Calu3 (cell line): ENCODE results near the gene GARRE1. TPM values are rescaled to one million over a fixed set of nuclear protein-coding genes. Genes with fewer than 3 reads are reported as not detected.

Experiments
- BruUV-seq: library from RNA; stranded (reverse); fragments of 400-500 nt; replicated peaks from 2 replicates; lab custom pipeline; 2021; lab: Mats Ljungman, UMichigan
- CTCF ChIA-PET: fragments of 300-600 bp; sonication (Branson Sonifier 250); formaldehyde crosslinking; loops from one replicate; lab custom pipeline; 2022; ENCODE audit warnings: antibody characterized with exemption; lab: Charles Lee
- DNase-seq: peaks from one replicate; pipeline ENCODE4 v3.0.0; 2022
- H3K27ac Mint-ChIP-seq: one replicate; pipeline ENCODE4 v1.8.0; 2022; ENCODE audit warnings: mixed read lengths; ENCODE audit not compliant: unreplicated experiment
- H3K27me3 Mint-ChIP-seq: one replicate; pipeline ENCODE4 v1.8.0; 2022; ENCODE audit warnings: mixed read lengths; ENCODE audit not compliant: unreplicated experiment
- H3K36me3 Mint-ChIP-seq: one replicate; pipeline ENCODE4 v1.8.0; 2022; ENCODE audit warnings: mild to moderate bottlenecking, moderate library complexity, mixed read lengths; ENCODE audit not compliant: insufficient read depth, unreplicated experiment
- H3K4me1 Mint-ChIP-seq: one replicate; pipeline ENCODE4 v1.8.0; 2022; ENCODE audit warnings: mild to moderate bottlenecking, low read depth, mixed read lengths; ENCODE audit not compliant: unreplicated experiment
- H3K4me3 Mint-ChIP-seq: one replicate; pipeline ENCODE4 v1.8.0; 2022; ENCODE audit warnings: mild to moderate bottlenecking, low read depth, moderate library complexity, mixed read lengths; ENCODE audit not compliant: unreplicated experiment
- H3K9me3 Mint-ChIP-seq: one replicate; pipeline ENCODE4 v1.8.0; 2022; ENCODE audit warnings: low read depth, mixed read lengths; ENCODE audit not compliant: unreplicated experiment
- intact Hi-C: fragments of 100-400 bp; cut with micrococcal nuclease; formaldehyde crosslinking; loops from one replicate; pipeline ENCODE4 v1.10.0; 2022; ENCODE audit not compliant: unreplicated experiment
- total RNA-seq: library from RNA; stranded (reverse); gene quantifications from 2 replicates; pipeline ENCODE4 v1.2.3, GENCODE V29; 2022
- TF ChIP-seq, protein P1 (sequence below): fragments of 200-600 bp; IDR thresholded peaks from one replicate; pipeline ENCODE4 v1.8.0; 2022; ENCODE audit warnings: antibody characterized with exemption; ENCODE audit not compliant: unreplicated experiment

Gene GARRE1
- total RNA-seq, 1 experiment from 2014 or later = 19.9 TPM

DNA sequence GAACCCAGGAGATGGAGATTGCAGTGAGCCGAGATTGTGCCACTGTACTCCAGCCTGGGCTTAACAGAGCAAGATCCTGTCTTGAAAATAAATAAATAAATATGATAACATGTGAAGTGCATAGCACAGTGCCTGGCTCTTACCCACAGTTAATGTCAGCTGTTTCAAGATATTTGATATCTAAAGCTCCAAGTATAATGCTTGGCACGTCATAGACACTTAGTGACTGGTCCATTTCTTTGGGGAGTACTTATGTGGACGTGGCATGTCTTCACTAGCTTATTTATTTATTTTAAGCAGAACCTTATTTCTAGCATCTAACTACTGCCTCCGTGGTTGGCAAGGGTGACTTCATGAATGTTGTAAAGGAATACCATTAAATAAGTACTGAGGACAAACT is 18.8 kb downstream of the GARRE1 start:
- Mint-ChIP-seq H3K4me1 (peaks cover 39% of the 10 kb centered on the region), H3K4me3 (no peak overlapping the region), H3K27me3 (no peaks in the 10 kb centered on the region), H3K9me3 (no peaks in the 10 kb centered on the region), H3K36me3 (no peaks in the 10 kb centered on the region), H3K27ac (no peak overlapping the region)
- TF ChIP-seq, protein P1, sequence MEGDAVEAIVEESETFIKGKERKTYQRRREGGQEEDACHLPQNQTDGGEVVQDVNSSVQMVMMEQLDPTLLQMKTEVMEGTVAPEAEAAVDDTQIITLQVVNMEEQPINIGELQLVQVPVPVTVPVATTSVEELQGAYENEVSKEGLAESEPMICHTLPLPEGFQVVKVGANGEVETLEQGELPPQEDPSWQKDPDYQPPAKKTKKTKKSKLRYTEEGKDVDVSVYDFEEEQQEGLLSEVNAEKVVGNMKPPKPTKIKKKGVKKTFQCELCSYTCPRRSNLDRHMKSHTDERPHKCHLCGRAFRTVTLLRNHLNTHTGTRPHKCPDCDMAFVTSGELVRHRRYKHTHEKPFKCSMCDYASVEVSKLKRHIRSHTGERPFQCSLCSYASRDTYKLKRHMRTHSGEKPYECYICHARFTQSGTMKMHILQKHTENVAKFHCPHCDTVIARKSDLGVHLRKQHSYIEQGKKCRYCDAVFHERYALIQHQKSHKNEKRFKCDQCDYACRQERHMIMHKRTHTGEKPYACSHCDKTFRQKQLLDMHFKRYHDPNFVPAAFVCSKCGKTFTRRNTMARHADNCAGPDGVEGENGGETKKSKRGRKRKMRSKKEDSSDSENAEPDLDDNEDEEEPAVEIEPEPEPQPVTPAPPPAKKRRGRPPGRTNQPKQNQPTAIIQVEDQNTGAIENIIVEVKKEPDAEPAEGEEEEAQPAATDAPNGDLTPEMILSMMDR = no peak
- DNase-seq = no peak
- BruUV-seq = no TSS peak
- CTCF ChIA-PET = interaction anchor here (0.6 kb wide), 1 partner anchor 215 kb away, joined by 3 read pairs; no protein-coding TSS in a partner anchor
- intact Hi-C loops = no loop called here

GRCh38 chr19:34274284-34274826 is 20.0 kb downstream of the GARRE1 start:
- no peak for DNase-seq
- Mint-ChIP-seq H3K36me3 (no peaks in the 10 kb centered on the region), H3K27ac (no peak overlapping the region), H3K4me3 (no peak overlapping the region), H3K9me3 (no peaks in the 10 kb centered on the region), H3K4me1 (peaks cover 39% of the 10 kb centered on the region), H3K27me3 (no peaks in the 10 kb centered on the region)
- TF ChIP-seq, protein P1 = no peak
- CTCF ChIA-PET = interaction anchor here (1.0 kb wide), 1 partner anchor 42 kb away, joined by 3 read pairs; no protein-coding TSS in a partner anchor
- no TSS peak for BruUV-seq
- intact Hi-C loops = no loop called here

DNA sequence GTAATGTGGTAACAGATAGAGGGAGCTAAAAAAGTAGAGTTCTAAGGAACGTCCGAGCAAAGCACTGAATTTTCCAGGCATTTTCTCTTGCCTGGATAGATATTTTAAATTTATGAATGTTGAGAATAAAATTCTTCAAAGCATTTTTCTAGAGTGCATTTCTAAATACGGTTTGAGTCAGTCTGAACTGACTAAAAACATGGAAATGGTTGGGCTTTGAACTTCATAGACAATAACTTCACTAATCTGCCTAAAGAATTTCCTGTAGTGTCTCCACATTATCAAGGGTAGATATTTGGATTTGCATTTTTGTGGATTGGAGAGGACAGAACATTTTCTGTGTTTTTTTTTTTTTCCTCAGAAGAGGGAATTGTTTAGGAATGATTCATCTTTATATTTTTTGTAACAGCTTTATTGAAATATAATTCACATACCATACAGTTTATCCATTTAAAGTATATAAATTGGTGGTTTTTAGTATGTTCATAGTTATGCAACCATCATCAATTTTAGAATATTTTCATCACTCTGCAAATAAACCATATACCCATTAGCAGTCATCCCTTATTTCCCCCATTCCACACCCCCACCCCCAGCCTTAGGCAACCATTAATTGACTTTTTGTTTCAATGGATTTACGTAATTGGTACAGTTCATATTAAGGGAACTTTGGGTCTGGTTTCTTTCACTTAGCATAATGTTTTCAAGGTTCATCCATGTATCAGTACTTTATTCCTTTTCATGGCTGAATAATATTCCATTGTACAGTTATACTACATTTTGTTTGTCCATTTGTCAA is 20.7 kb downstream of the GARRE1 start:
- Mint-ChIP-seq H3K4me1 (peaks cover 33% of the 10 kb centered on the region), H3K27me3 (no peaks in the 10 kb centered on the region), H3K27ac (no peak overlapping the region), H3K9me3 (no peaks in the 10 kb centered on the region), H3K4me3 (no peak overlapping the region), H3K36me3 (no peaks in the 10 kb centered on the region)
- no TSS peak for BruUV-seq
- TF ChIP-seq, protein P1 = no peak
- DNase-seq = no peak
- CTCF ChIA-PET = interaction anchor here (1.0 kb wide), 1 partner anchor 42 kb away, joined by 3 read pairs; no protein-coding TSS in a partner anchor
- intact Hi-C loops = no loop called here

DNA sequence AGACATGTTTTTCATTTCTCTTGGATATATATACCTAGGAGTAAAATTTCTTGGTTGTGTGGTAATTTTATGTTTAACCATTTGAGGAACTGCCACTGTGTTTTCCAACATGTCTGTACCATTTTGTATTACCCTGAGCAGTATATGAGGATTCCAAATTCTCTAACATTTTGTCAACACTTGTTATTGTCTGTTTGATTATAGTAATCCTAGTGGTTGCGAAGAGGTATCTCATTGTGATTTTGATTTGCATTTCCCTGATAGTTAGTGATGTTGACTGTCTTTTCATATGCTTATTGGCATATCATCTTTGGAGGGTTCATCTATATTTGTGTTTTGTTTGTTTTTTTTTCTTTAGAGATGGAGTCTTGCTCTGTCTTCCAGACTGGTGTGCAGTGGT is 21.4 kb downstream of the GARRE1 start:
- CTCF ChIA-PET = no interaction called here
- Mint-ChIP-seq H3K27me3 (no peaks in the 10 kb centered on the region), H3K36me3 (no peaks in the 10 kb centered on the region), H3K27ac (no peak overlapping the region), H3K4me3 (no peak overlapping the region), H3K9me3 (no peaks in the 10 kb centered on the region), H3K4me1 (peaks cover 27% of the 10 kb centered on the region)
- TF ChIP-seq, protein P1 = no peak
- DNase-seq = no peak
- intact Hi-C loops = no loop called here
- BruUV-seq = no TSS peak
